HEK293T (cell line): Measurements from ENCODE around the gene UGT1A7.
"Not testable (repeated sequence)": the region's sequence is repeated elsewhere in the genome, so short reads cannot be mapped to it uniquely, and the experiment has no call there.

Experiments used
- CTCF ChIA-PET: fragments of 350-600 bp; formaldehyde crosslinking; extraction: SDS; loops from one replicate; lab custom pipeline; 2021; ENCODE audit warnings: antibody characterized with exemption, inconsistent platforms; lab: Yijun Ruan, JAX
- POLR2A ChIA-PET: fragments of 350-600 bp; formaldehyde crosslinking; extraction: SDS; loops from one replicate; lab custom pipeline; 2020; ENCODE audit warnings: antibody characterized with exemption, inconsistent platforms; lab: Yijun Ruan, JAX
- DNase-seq: peaks from one replicate; pipeline ENCODE4 v3.0.0; 2012; ENCODE audit warnings: mixed read lengths; ENCODE audit errors: extremely low spot score
- ARNT ChIP-seq: fragments of 450-650 bp; IDR thresholded peaks from 2 replicates; pipeline ENCODE4 v1.6.1; 2017; ENCODE audit warnings: mild to moderate bottlenecking
- BHLHE40 ChIP-seq: fragments of 450-650 bp; IDR thresholded peaks from 2 replicates; pipeline ENCODE4 v1.6.1; 2016; ENCODE audit warnings: mild to moderate bottlenecking, moderate library complexity, borderline replicate concordance
- CTBP1 ChIP-seq: fragments of 450-650 bp; IDR thresholded peaks from 2 replicates; pipeline ENCODE4 v1.6.1; 2016; ENCODE audit warnings: borderline replicate concordance
- ELF4 ChIP-seq: fragments of 450-650 bp; IDR thresholded peaks from 2 replicates; pipeline ENCODE4 v1.6.1; 2017; ENCODE audit warnings: antibody characterized with exemption
- FOXA1 ChIP-seq: fragments of 450-650 bp; IDR thresholded peaks from 2 replicates; pipeline ENCODE4 v1.6.1; 2016; ENCODE audit warnings: mild to moderate bottlenecking
- FOXK2 ChIP-seq: fragments of 450-650 bp; IDR thresholded peaks from 2 replicates; pipeline ENCODE4 v1.6.1; 2016; ENCODE audit warnings: mild to moderate bottlenecking
- FOXM1 ChIP-seq: fragments of 450-650 bp; IDR thresholded peaks from 2 replicates; pipeline ENCODE4 v1.6.1; 2017; ENCODE audit warnings: mild to moderate bottlenecking, borderline replicate concordance
- HDGF ChIP-seq: fragments of 450-650 bp; IDR thresholded peaks from 2 replicates; pipeline ENCODE4 v1.6.1; 2017; ENCODE audit warnings: antibody characterized with exemption, borderline replicate concordance
- L3MBTL2 ChIP-seq: fragments of 450-650 bp; conservative IDR thresholded peaks from 2 replicates; pipeline ENCODE4 v1.6.1; 2016; ENCODE audit warnings: mild to moderate bottlenecking
- LEF1 ChIP-seq: fragments of 450-650 bp; IDR thresholded peaks from 2 replicates; pipeline ENCODE4 v1.6.1; 2017; ENCODE audit warnings: mild to moderate bottlenecking, borderline replicate concordance
- NFRKB ChIP-seq: fragments of 450-650 bp; IDR thresholded peaks from 2 replicates; pipeline ENCODE4 v1.6.1; 2016; ENCODE audit warnings: mild to moderate bottlenecking, moderate library complexity
- SP1 ChIP-seq: fragments of 450-650 bp; IDR thresholded peaks from 2 replicates; pipeline ENCODE4 v1.6.1; 2017
- SUZ12 ChIP-seq: fragments of 450-650 bp; IDR thresholded peaks from 2 replicates; pipeline ENCODE4 v1.6.1; 2016; ENCODE audit warnings: mild to moderate bottlenecking
- TARDBP ChIP-seq: fragments of 450-650 bp; IDR thresholded peaks from 2 replicates; pipeline ENCODE4 v1.6.1; 2016
- ZNF384 ChIP-seq: fragments of 450-650 bp; IDR thresholded peaks from 2 replicates; pipeline ENCODE4 v1.6.1; 2016
- TF ChIP-seq, protein P1 (sequence below): fragments of 450-650 bp; IDR thresholded peaks from 2 replicates; pipeline ENCODE4 v1.6.1; 2016

The UGT1A7 gene

DNA sequence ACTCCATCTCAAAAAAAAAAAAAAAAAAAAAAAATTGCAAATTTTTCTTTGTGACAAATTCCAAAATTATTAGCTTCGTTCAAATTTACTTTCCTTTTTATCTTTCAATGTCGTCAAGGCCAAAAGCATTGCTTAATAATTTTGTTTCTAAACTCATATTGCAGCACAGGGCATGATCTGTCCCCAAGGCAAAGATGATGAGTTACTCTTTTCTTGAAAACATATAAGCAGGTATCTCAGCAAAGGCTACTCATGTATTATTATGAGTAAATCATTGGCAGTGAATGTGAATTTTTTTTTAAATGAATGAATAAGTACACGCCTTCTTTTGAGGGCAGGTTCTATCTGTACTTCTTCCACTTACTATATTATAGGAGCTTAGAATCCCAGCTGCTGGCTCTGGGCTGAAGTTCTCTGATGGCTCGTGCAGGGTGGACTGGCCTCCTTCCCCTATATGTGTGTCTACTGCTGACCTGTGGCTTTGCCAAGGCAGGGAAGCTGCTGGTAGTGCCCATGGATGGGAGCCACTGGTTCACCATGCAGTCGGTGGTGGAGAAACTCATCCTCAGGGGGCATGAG, at the start of gene UGT1A7:
UGT1A7 (plus strand) TSS at position 381 of the 579 bp plus-strand sequence; CDS start at position 418, 37 bp downstream.
- no peak for DNase-seq
- CTCF ChIA-PET: no interaction called here
- TF ChIP-seq L3MBTL2: no peak
- TF ChIP-seq HDGF: no peak
- no peak for TF ChIP-seq BHLHE40
- no peak for TF ChIP-seq ZNF384
- no peak for TF ChIP-seq NFRKB
- TF ChIP-seq TARDBP: no peak
- no peak for TF ChIP-seq FOXA1
- TF ChIP-seq, protein P1, sequence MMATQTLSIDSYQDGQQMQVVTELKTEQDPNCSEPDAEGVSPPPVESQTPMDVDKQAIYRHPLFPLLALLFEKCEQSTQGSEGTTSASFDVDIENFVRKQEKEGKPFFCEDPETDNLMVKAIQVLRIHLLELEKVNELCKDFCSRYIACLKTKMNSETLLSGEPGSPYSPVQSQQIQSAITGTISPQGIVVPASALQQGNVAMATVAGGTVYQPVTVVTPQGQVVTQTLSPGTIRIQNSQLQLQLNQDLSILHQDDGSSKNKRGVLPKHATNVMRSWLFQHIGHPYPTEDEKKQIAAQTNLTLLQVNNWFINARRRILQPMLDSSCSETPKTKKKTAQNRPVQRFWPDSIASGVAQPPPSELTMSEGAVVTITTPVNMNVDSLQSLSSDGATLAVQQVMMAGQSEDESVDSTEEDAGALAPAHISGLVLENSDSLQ: no peak
- TF ChIP-seq FOXM1: no peak
- TF ChIP-seq CTBP1: no peak
- TF ChIP-seq SP1: no peak
- TF ChIP-seq SUZ12: no peak
- no peak for TF ChIP-seq ELF4
- TF ChIP-seq ARNT: no peak
- TF ChIP-seq FOXK2: no peak
- no peak for TF ChIP-seq LEF1
- POLR2A ChIA-PET: no interaction called here

DNA sequence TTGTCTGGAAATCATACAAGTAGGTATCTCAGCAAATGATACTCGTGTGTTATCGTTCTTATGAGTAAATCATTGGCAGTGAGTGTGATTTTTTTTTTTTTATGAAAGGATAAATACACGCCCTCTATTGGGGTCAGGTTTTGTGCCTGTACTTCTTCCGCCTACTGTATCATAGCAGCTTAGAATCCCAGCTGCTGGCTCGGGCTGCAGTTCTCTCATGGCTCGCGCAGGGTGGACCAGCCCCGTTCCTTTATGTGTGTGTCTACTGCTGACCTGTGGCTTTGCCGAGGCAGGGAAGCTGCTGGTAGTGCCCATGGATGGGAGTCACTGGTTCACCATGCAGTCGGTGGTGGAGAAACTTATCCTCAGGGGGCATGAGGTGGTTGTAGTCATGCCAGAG, 45.4 kb upstream of the UGT1A7 start, which contains the start of gene UGT1A10:
UGT1A10 (plus strand) TSS at position 143 of the 400 bp plus-strand sequence; CDS start at position 218, 75 bp downstream.
- POLR2A ChIA-PET, CTCF ChIA-PET, DNase-seq: not testable (repeated sequence)

DNA sequence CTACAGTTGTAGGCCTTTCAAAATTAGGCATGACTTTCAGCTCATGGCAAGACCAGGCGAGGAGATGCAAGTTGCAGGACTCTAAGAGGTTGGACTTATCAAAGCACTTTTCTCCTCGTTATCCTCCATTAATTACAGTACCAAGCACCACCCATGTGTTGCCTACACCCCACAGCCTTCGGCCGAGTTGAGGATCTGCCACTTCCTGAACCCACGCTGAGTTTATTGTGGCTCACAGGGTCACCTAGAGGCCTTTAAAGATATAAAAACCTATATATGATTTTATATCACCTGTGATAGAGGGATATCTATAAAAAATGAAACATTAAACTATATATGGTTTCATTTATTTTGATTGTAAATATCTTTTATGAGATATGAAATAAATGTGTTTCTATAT, 42.9 kb upstream of the UGT1A7 start:
- POLR2A ChIA-PET: no interaction called here

DNA sequence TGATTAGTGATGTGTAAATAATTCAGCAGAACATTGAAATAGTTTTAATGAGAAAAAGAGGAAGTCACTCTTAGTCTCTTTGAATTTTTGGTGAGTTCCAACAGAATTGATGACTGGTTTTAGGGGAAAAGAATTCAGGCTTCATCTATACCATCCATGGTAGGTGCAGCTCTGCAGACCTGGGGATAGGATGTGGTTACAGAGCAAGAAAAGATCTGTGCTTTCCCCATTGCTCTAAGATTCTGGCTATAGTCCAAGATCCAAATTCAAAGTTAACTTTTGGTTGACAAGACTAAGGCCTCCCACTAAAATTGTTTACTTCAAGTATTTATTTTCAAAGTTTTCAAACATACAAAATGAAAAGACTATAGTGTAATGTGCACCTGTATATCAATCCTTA, 41.8 kb upstream of the UGT1A7 start:
- POLR2A ChIA-PET: no interaction called here
- DNase-seq: no peak
- TF ChIP-seq ZNF384 (no peak), SP1 (no peak), ARNT (no peak), TARDBP (no peak), HDGF (no peak), SUZ12 (no peak), FOXA1 (no peak), L3MBTL2 (no peak), FOXK2 (no peak), NFRKB (no peak)
- CTCF ChIA-PET: no interaction called here

More for the DNA sequence above, 42.9 kb upstream of the UGT1A7 start:
- DNase-seq: no peak
- TF ChIP-seq LEF1 (no peak), NFRKB (no peak), BHLHE40 (no peak), CTBP1 (no peak), FOXM1 (no peak), ELF4 (no peak), SUZ12 (no peak), HDGF (no peak), FOXA1 (no peak), ZNF384 (no peak), FOXK2 (no peak), SP1 (no peak), L3MBTL2 (no peak), TARDBP (no peak)
- TF ChIP-seq, protein P1: no peak
- CTCF ChIA-PET: no interaction called here

DNA sequence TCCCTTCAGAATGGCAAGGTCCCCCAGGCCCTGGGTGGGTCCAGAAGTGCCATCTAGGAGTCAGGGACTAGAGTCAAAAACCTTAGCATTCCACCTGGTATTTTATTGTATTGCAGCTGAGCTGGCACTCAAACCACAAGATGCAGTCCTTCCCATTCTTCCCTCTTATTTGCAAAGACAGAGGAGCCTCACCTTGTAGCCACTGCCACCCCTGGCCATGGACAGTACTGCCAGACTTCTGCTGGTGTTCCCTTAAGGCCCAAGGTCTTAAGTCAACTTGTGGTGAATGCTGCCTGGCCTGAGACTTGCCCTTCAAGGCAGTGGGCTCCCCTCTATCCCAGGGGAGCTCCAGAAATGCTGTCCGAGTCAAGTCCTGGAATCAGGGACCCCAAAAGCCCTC, 38.6 kb upstream of the UGT1A7 start:
- ChIA-PET CTCF (no interaction called here), POLR2A (no interaction called here)
- peak; percentile 5 for DNase-seq
- TF ChIP-seq ARNT (no peak), LEF1 (no peak)

DNA sequence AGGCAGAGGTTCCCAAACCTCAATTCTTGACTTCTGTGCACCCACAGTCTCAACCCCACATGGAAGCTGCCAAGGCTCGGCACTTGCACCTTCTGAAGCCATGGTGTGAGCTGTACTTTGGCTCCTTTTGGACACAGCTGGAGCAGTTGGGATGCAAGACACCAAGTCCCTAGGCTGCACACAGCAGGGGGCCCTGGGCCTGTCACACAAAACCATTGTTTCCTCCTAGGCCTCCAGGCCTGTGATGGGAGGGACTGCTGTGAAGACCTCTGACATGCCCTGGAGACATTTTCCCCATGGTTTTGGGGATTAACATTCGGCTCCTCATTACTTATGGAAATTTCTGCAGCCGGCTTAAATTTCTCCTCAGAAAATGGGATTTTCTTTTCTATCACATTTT, 35.7 kb upstream of the UGT1A7 start:
- DNase-seq, CTCF ChIA-PET: not testable (repeated sequence)

DNA sequence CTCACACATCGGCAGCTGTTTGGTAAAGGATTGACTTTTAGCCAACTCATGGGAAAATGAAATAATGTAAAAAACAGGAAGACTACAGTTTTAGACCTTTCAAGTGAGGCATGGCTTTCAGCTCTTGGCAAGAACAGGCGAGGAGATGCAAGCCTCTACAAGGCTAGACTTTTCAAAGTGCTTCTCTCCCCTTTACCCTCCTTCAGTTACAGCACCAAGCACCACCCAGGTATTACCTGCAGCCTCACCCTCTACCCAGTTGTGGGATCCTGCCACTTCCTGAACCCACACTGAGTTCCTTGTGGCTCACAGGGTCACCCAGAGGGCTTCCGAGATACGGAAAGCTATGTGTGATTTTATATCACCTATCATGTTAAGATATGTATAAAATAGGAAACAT, 30.7 kb upstream of the UGT1A7 start:
- TF ChIP-seq FOXM1: no peak
- no peak for DNase-seq
- ChIA-PET CTCF (no interaction called here), POLR2A (no interaction called here)

More for the DNA sequence above, 35.7 kb upstream of the UGT1A7 start:
- POLR2A ChIA-PET: not testable (repeated sequence)

DNA sequence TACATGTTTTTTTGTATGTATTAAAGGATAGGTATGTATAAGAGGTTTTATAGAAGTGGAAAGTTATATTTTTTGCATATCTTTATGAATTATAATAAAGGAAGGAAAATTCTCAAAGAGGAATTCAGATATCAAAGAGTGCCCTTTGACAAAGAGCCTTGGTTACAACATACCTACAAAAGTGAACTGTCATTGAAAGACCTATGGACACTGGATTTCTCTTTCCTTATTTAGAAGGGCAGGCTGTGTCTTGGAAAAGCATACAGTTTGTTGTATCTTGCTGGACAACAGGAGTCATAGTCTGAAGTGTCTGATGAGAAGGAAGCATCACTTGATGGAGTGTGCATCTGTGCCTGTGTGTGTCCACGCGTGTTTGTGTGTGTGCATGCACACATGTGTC, 30.3 kb upstream of the UGT1A7 start:
- POLR2A ChIA-PET: no interaction called here
- DNase-seq: no peak
- CTCF ChIA-PET: no interaction called here
- TF ChIP-seq SP1 (no peak), BHLHE40 (no peak), FOXK2 (no peak), CTBP1 (no peak), ELF4 (no peak), NFRKB (no peak), HDGF (no peak), FOXA1 (no peak), LEF1 (no peak), ARNT (no peak)
